ENCODE results near the gene FOXD1. TPM values are rescaled to one million over a fixed set of nuclear protein-coding genes. Genes with fewer than 3 reads are reported as not detected.

The FOXD1 gene
- total RNA-seq, 1 donor from 2014 or later = 0.52 TPM

DNA sequence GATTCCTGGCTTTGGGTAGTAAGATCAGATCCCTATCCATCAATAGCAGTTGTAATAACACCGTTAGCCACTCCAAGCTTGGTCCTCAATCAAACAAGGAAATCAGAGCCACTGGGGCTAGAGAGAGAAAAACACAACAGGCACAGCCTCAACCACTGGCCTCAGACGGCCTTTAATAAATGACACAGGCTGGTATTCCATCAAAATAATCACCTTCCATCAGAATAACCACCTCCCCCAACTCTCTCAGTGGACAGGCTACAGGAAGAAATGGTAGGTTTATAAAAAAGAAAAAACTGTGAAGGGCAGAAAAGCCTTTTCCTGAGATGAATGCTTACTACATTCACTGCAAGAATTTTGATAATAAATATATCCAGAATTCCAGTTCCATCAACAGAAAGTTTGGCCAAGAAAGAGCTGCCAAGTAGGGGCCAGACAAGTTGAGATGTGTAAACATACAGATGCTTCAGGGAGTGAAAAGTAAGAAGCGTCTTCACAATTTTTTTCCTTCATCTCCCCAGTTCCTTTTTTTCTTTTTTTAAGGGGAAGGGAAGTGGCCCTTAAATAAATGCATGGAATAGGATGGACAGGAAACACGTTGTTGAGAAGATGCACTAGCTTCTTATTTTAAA lies 5.5 kb downstream of the FOXD1 start:
- H3K27me3 ChIP-seq (ENCODE audit: control insufficient read depth in 3 of 3, insufficient read depth in 3 of 3, low read length in 3 of 3) = peaks cover 82 to 87% (median 86%) of the 10 kb centered on the region in 3 donors
- no peak overlapping the region for H3K4me3 ChIP-seq (ENCODE audit: low read length in 3 of 3)
- H3K9me3 ChIP-seq (ENCODE audit: control insufficient read depth in 3 of 3, low read length in 3 of 3) = no peaks in the 10 kb centered on the region
- H3K27ac ChIP-seq (ENCODE audit: low read depth, low read length) = no peak overlapping the region
- no peaks in the 10 kb centered on the region for H3K36me3 ChIP-seq (ENCODE audit: control insufficient read depth in 3 of 3, insufficient read depth in 3 of 3, low read length in 3 of 3)
- H3K9ac ChIP-seq (ENCODE audit: low read depth in 1 of 3, low read length in 3 of 3) = no peak overlapping the region
- H3K4me1 ChIP-seq (ENCODE audit: control insufficient read depth in 3 of 3, insufficient read depth in 3 of 3, low read length in 3 of 3) = peaks cover 5 to 7% (median 5%) of the 10 kb centered on the region in 3 donors

DNA sequence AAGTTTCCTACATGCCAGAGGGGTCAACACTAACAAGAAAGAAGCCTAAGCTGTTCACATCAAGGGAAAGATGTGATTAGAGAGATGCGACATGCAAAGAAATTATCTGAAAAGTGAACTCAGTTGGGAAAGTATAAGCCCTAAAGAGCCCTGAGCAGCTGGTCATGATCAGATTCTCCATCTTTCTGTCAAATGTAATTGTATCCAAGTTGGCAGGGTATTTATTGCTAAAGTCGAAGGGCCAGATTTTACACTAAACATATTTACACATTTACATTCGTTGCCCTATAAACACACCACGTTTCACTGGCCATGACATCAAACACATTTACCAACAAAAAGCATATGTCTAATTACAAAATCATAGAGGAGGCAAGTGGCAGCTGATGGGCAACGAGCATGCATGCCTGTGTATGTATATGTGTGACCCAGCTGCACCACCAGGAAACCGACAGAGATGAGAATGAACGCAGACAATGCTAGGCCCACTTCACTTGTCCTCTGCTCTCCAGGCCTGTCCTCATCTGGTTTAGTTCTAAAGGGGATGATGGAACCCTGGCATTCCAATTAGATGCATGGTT lies 6.3 kb downstream of the FOXD1 start:
- no peak overlapping the region for H3K4me3 ChIP-seq (ENCODE audit: low read length in 3 of 3)
- H3K9me3 ChIP-seq (ENCODE audit: control insufficient read depth in 3 of 3, low read length in 3 of 3) = no peaks in the 10 kb centered on the region
- no peak overlapping the region for H3K9ac ChIP-seq (ENCODE audit: low read depth in 1 of 3, low read length in 3 of 3)
- peaks cover 8 to 10% (median 9%) of the 10 kb centered on the region in 3 donors for H3K4me1 ChIP-seq (ENCODE audit: control insufficient read depth in 3 of 3, insufficient read depth in 3 of 3, low read length in 3 of 3)
- no peaks in the 10 kb centered on the region for H3K36me3 ChIP-seq (ENCODE audit: control insufficient read depth in 3 of 3, insufficient read depth in 3 of 3, low read length in 3 of 3)
- H3K27ac ChIP-seq (ENCODE audit: low read depth, low read length) = no peak overlapping the region
- H3K27me3 ChIP-seq (ENCODE audit: control insufficient read depth in 3 of 3, insufficient read depth in 3 of 3, low read length in 3 of 3) = peaks cover 90 to 93% (median 90%) of the 10 kb centered on the region in 3 donors

- Histone ChIP-seq H3K27ac (ENCODE audit: low read depth, low read length) (no peak overlapping the region), H3K4me1 (ENCODE audit: control insufficient read depth in 3 of 3, insufficient read depth in 3 of 3, low read length in 3 of 3) (peaks cover 3 to 9% (median 8%) of the 10 kb centered on the region in 3 donors), H3K27me3 (ENCODE audit: control insufficient read depth in 3 of 3, insufficient read depth in 3 of 3, low read length in 3 of 3) (peaks cover 93 to 97% (median 94%) of the 10 kb centered on the region in 3 donors), H3K36me3 (ENCODE audit: control insufficient read depth in 3 of 3, insufficient read depth in 3 of 3, low read length in 3 of 3) (no peaks in the 10 kb centered on the region), H3K9me3 (ENCODE audit: control insufficient read depth in 3 of 3, low read length in 3 of 3) (no peaks in the 10 kb centered on the region), H3K4me3 (ENCODE audit: low read length in 3 of 3) (no peak overlapping the region), H3K9ac (ENCODE audit: low read depth in 1 of 3, low read length in 3 of 3) (no peak overlapping the region)
These were observed 7.2 kb downstream of the FOXD1 start for GRCh38 chr5:73441378-73441777.

GRCh38 chr5:73440262-73440661 lies 8.3 kb downstream of the FOXD1 start:
- Histone ChIP-seq H3K27ac (ENCODE audit: low read depth, low read length) (no peak overlapping the region), H3K4me1 (ENCODE audit: control insufficient read depth in 3 of 3, insufficient read depth in 3 of 3, low read length in 3 of 3) (peaks cover 3 to 9% (median 8%) of the 10 kb centered on the region in 3 donors), H3K9ac (ENCODE audit: low read depth in 1 of 3, low read length in 3 of 3) (no peak overlapping the region), H3K27me3 (ENCODE audit: control insufficient read depth in 3 of 3, insufficient read depth in 3 of 3, low read length in 3 of 3) (peaks cover 93 to 97% (median 95%) of the 10 kb centered on the region in 3 donors), H3K9me3 (ENCODE audit: control insufficient read depth in 3 of 3, low read length in 3 of 3) (no peaks in the 10 kb centered on the region), H3K36me3 (ENCODE audit: control insufficient read depth in 3 of 3, insufficient read depth in 3 of 3, low read length in 3 of 3) (no peaks in the 10 kb centered on the region), H3K4me3 (ENCODE audit: low read length in 3 of 3) (no peak overlapping the region)

GRCh38 chr5:73438645-73439470 lies 9.7 kb downstream of the FOXD1 start:
- H3K36me3 ChIP-seq (ENCODE audit: control insufficient read depth in 3 of 3, insufficient read depth in 3 of 3, low read length in 3 of 3) = no peaks in the 10 kb centered on the region
- peaks cover 3 to 9% (median 8%) of the 10 kb centered on the region in 3 donors for H3K4me1 ChIP-seq (ENCODE audit: control insufficient read depth in 3 of 3, insufficient read depth in 3 of 3, low read length in 3 of 3)
- no peaks in the 10 kb centered on the region for H3K9me3 ChIP-seq (ENCODE audit: control insufficient read depth in 3 of 3, low read length in 3 of 3)
- no peak overlapping the region for H3K9ac ChIP-seq (ENCODE audit: low read depth in 1 of 3, low read length in 3 of 3)
- H3K4me3 ChIP-seq (ENCODE audit: low read length in 3 of 3) = no peak overlapping the region
- H3K27ac ChIP-seq (ENCODE audit: low read depth, low read length) = no peak overlapping the region
- H3K27me3 ChIP-seq (ENCODE audit: control insufficient read depth in 3 of 3, insufficient read depth in 3 of 3, low read length in 3 of 3) = peaks cover 81 to 94% (median 83%) of the 10 kb centered on the region in 3 donors

DNA sequence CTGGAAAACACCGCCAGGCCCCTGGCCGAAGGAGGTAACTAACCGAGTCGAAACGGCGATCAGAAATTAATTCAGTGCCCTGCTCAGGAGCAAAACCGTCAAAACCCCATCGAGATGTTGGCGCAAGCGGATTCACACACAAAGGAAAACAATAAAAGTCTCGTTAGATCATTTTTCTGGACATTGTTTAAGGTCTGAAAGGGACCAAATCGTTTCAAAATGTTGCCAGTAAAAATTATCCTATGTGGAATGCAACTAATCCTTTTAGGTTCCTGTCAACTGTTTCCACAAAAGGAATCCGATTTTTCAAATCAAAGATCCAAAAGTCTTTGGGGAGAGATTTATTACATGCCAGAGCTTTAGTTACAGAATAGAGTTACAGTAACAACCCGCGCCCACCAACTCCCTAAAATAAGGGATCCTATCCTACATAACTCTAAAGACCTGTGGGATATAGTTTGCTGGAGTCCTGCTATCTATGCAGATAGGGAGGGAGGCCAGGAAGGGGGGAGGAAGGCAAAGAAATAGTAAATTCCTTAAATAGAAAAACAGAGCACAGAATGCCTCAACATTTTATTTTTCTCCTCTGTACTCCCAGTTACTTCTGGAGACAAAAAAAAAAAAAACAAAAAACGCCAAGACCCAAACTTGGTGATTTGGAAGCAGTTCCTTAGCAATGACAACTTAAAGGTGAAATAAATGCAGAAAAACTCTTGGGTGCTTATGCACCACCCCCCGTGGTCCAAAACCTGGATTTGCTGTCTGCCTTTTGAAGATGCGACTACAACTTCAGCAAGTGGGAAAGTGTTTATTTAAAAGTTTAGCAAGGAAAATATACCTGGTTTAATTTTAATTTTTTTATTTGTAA lies 10.6 kb downstream of the FOXD1 start:
- Histone ChIP-seq H3K36me3 (ENCODE audit: control insufficient read depth in 3 of 3, insufficient read depth in 3 of 3, low read length in 3 of 3) (no peaks in the 10 kb centered on the region), H3K4me3 (ENCODE audit: low read length in 3 of 3) (peak overlapping the region in 1 of 3 donors; percentile 20), H3K9ac (ENCODE audit: low read depth in 1 of 3, low read length in 3 of 3) (no peak overlapping the region), H3K27ac (ENCODE audit: low read depth, low read length) (no peak overlapping the region), H3K9me3 (ENCODE audit: control insufficient read depth in 3 of 3, low read length in 3 of 3) (no peaks in the 10 kb centered on the region), H3K4me1 (ENCODE audit: control insufficient read depth in 3 of 3, insufficient read depth in 3 of 3, low read length in 3 of 3) (peaks cover 3 to 9% (median 8%) of the 10 kb centered on the region in 3 donors), H3K27me3 (ENCODE audit: control insufficient read depth in 3 of 3, insufficient read depth in 3 of 3, low read length in 3 of 3) (peaks cover 75 to 90% (median 83%) of the 10 kb centered on the region in 3 donors)

DNA sequence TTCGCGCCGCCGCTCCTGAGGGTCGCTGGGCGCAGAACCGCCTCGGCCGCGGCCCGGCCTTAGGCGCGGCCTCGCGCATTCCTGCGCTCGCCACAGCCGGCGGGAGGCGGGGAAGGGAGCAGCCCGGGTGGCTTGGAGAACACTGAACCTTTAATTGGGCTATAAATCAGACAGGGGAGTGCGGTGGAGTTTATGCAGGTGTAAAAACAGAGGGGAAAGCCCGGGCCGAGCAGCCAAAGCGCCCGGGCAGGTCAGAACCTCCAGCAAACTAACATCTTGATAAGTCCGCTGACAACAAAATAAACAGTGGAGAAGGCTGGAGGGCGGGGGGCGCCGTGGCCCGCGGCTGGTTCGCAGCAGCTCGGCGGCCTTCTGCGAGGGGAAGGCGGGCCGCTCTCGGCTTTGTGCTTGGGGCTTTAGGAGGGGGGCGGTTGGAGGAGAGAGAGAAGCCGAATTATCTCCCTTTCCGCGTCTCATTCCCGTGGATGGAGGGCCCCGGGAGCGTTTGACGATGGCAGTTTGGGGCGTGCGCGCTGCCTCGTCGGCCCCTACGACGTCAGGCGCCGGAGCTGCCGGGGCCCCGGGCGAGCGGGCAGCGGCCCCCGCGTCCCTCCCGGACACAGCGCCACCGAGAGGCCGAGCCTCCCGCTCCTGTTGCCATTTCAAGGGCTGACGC lies 11.3 kb downstream of the FOXD1 start:
- H3K9me3 ChIP-seq (ENCODE audit: control insufficient read depth in 3 of 3, low read length in 3 of 3) = no peaks in the 10 kb centered on the region
- H3K27me3 ChIP-seq (ENCODE audit: control insufficient read depth in 3 of 3, insufficient read depth in 3 of 3, low read length in 3 of 3) = peaks cover 67 to 86% (median 79%) of the 10 kb centered on the region in 3 donors
- H3K4me3 ChIP-seq (ENCODE audit: low read length in 3 of 3) = peak overlapping the region in 2 of 3 donors; percentile 15 to 30
- no peaks in the 10 kb centered on the region for H3K36me3 ChIP-seq (ENCODE audit: control insufficient read depth in 3 of 3, insufficient read depth in 3 of 3, low read length in 3 of 3)
- H3K9ac ChIP-seq (ENCODE audit: low read depth in 1 of 3, low read length in 3 of 3) = no peak overlapping the region
- H3K27ac ChIP-seq (ENCODE audit: low read depth, low read length) = no peak overlapping the region
- H3K4me1 ChIP-seq (ENCODE audit: control insufficient read depth in 3 of 3, insufficient read depth in 3 of 3, low read length in 3 of 3) = peaks cover 3 to 9% (median 8%) of the 10 kb centered on the region in 3 donors

DNA sequence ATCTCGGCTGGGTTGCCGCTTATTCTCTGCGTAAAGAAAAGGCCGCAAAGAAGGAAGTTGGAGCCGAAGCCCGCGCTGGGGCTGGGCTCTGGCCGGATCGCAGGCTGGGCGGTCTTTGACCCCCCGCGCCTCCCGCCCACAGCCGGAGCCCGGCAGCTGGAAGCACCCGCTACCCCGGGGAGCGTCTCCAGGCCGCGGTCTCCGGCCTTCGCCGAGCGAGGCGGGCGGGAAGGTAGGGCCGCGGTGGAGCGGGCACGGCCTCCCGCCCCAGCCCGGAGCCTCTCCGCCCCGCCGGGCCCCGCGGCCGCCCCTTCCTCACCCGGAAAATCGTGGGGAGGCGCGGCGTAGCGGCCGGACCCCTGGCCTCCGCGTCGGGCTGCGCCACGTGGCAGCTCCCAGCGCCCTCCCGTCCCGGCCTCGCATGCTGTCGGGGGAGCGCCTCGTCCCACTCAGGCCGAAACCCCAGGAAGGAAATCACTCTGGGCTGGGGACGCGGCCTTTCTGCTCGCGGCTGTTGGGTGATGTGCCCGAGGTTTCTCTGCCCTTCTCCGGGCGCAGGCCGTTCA lies 12.0 kb downstream of the FOXD1 start:
- no peak overlapping the region for H3K27ac ChIP-seq (ENCODE audit: low read depth, low read length)
- H3K4me3 ChIP-seq (ENCODE audit: low read length in 3 of 3) = peak overlapping the region in 2 of 3 donors; percentile 15 to 30
- peaks cover 61 to 82% (median 76%) of the 10 kb centered on the region in 3 donors for H3K27me3 ChIP-seq (ENCODE audit: control insufficient read depth in 3 of 3, insufficient read depth in 3 of 3, low read length in 3 of 3)
- H3K9me3 ChIP-seq (ENCODE audit: control insufficient read depth in 3 of 3, low read length in 3 of 3) = no peaks in the 10 kb centered on the region
- H3K4me1 ChIP-seq (ENCODE audit: control insufficient read depth in 3 of 3, insufficient read depth in 3 of 3, low read length in 3 of 3) = peaks cover 3 to 9% (median 8%) of the 10 kb centered on the region in 3 donors
- no peaks in the 10 kb centered on the region for H3K36me3 ChIP-seq (ENCODE audit: control insufficient read depth in 3 of 3, insufficient read depth in 3 of 3, low read length in 3 of 3)
- H3K9ac ChIP-seq (ENCODE audit: low read depth in 1 of 3, low read length in 3 of 3) = no peak overlapping the region

Data from skeletal muscle tissue (tissue), 4 donors.